H1 (cell line): ENCODE data around the gene ZNF383. TPM values are rescaled to one million over a fixed set of nuclear protein-coding genes. Genes with fewer than 3 reads are reported as not detected.

Source experiments
- CTCF ChIA-PET: fragments of 300-600 bp; sonication (Branson Sonifier 250); formaldehyde crosslinking; loops from one replicate; lab custom pipeline; 2021; ENCODE audit not compliant: partially characterized antibody; lab: Charles Lee
- POLR2A ChIA-PET: fragments of 300-600 bp; sonication (Branson Sonifier 250); formaldehyde crosslinking; loops from one replicate; lab custom pipeline; 2021; ENCODE audit warnings: inconsistent platforms; ENCODE audit not compliant: partially characterized antibody; lab: Charles Lee
- DNase-seq, 2 experiments: peaks; one replicate each; pipeline versions ENCODE4 v3.0.0 to v3.0.0-alpha.2; 2010 to 2022; ENCODE audit warnings: low spot score in 2 of 2, low read depth in 1 of 2, mixed read lengths in 1 of 2
- FAIRE-seq: peaks from 2 replicates; lab custom pipeline; 2011; peaks lifted over from hg19 to GRCh38; lab: Jason Lieb, UNC
- H2AFZ ChIP-seq: 2 replicates; pipeline ENCODE4 v1.8.1; 2012; ENCODE audit warnings: low read length, inconsistent platforms
- H2AK5ac ChIP-seq: 2 replicates; pipeline ENCODE4 v1.6.1; 2013; ENCODE audit warnings: low read depth, low read length
- H2BK120ac ChIP-seq: replicated peaks from 2 replicates; pipeline ENCODE3; 2013; ENCODE audit warnings: low read depth, low read length, inconsistent platforms
- H2BK12ac ChIP-seq: 2 replicates; pipeline ENCODE4 v1.6.1; 2013; ENCODE audit warnings: low read depth, low read length
- H2BK15ac ChIP-seq: 2 replicates; pipeline ENCODE4 v1.6.1; 2013; ENCODE audit warnings: low read length
- H2BK20ac ChIP-seq: 2 replicates; pipeline ENCODE4 v1.6.1; 2013; ENCODE audit warnings: low read length
- H2BK5ac ChIP-seq: 2 replicates; pipeline ENCODE4 v1.6.1; 2013; ENCODE audit warnings: low read depth, low read length
- H3K14ac ChIP-seq: 2 replicates; pipeline ENCODE4 v1.6.1; 2013; ENCODE audit warnings: inconsistent platforms; ENCODE audit not compliant: insufficient read length
- H3K18ac ChIP-seq: 2 replicates; pipeline ENCODE4 v1.6.1; 2013; ENCODE audit warnings: low read length; ENCODE audit errors: extremely low read depth
- H3K23ac ChIP-seq: 2 replicates; pipeline ENCODE4 v1.6.1; 2013; ENCODE audit warnings: inconsistent platforms; ENCODE audit not compliant: insufficient read length
- H3K23me2 ChIP-seq: 2 replicates; pipeline ENCODE4 v1.6.1; 2013; ENCODE audit warnings: low read depth, low read length
- H3K27ac ChIP-seq: 2 replicates; pipeline ENCODE4 v1.6.1; 2011; ENCODE audit warnings: low read depth, low read length, inconsistent platforms
- H3K27me3 ChIP-seq, 4 experiments: replicated peaks in 1 of 4; 1 replicate in 1 of 4; 2 replicates in 3 of 4; pipeline versions ENCODE4 v1.6.1 to v1.8.1; 2011 to 2013; ENCODE audit warnings: low read length in 3 of 4, mild to moderate bottlenecking in 3 of 4, inconsistent platforms in 2 of 4, mixed read lengths in 2 of 4, moderate library complexity in 1 of 4; ENCODE audit not compliant: control insufficient read depth in 3 of 4, insufficient read depth in 3 of 4; ENCODE audit errors: extremely low read depth in 1 of 4
- H3K36me3 ChIP-seq, 4 experiments: 2 replicates each; pipeline versions ENCODE4 v1.6.1 to v1.8.1; 2011 to 2013; ENCODE audit warnings: mild to moderate bottlenecking in 4 of 4, low read length in 3 of 4, moderate library complexity in 2 of 4, control low read depth in 1 of 4, inconsistent platforms in 1 of 4; ENCODE audit not compliant: insufficient read depth in 4 of 4, control insufficient read depth in 2 of 4
- H3K4ac ChIP-seq: replicated peaks from 2 replicates; pipeline ENCODE3; 2013; ENCODE audit warnings: low read length, low read depth, mixed read lengths, inconsistent platforms; ENCODE audit not compliant: insufficient read length
- H3K4me1 ChIP-seq, 4 experiments: replicated peaks in 1 of 4; 1 replicate in 1 of 4; 2 replicates in 3 of 4; pipeline versions ENCODE4 v1.6.1 to v1.8.1; 2011 to 2013; ENCODE audit warnings: low read length in 3 of 4, inconsistent platforms in 2 of 4, mixed read lengths in 1 of 4; ENCODE audit not compliant: insufficient read depth in 4 of 4, control insufficient read depth in 3 of 4
- H3K4me2 ChIP-seq, 2 experiments: 2 replicates each; pipeline versions ENCODE4 v1.6.1 to v1.8.1; 2011 to 2013; ENCODE audit warnings: low read depth in 2 of 2, low read length in 2 of 2, control low read depth in 1 of 2, inconsistent platforms in 1 of 2, mild to moderate bottlenecking in 1 of 2; ENCODE audit not compliant: insufficient read depth in 1 of 2
- H3K4me3 ChIP-seq, 4 experiments: fragments of 200-600, 300-600 bp in 1 of 4; sonication (generic), shearing (Covaris generic), sonication (Bioruptor Twin) in 1 of 4; 2 replicates each; pipeline versions ENCODE4 v1.5.1 to v1.8.1; 2011 to 2016; ENCODE audit warnings: low read length in 4 of 4, low read depth in 3 of 4, control low read depth in 2 of 4, inconsistent platforms in 2 of 4, mild to moderate bottlenecking in 2 of 4, mixed read lengths in 1 of 4, moderate library complexity in 1 of 4; ENCODE audit not compliant: insufficient read depth in 2 of 4; ENCODE audit errors: extremely low read depth in 1 of 4
- H3K56ac ChIP-seq: replicated peaks from 2 replicates; pipeline ENCODE3; 2013; ENCODE audit warnings: low read depth, mild to moderate bottlenecking, mixed read lengths, low read length, inconsistent platforms; ENCODE audit not compliant: insufficient read length
- H3K79me1 ChIP-seq: 2 replicates; pipeline ENCODE4 v1.6.1; 2013; ENCODE audit warnings: low read depth, low read length, control low read depth
- H3K79me2 ChIP-seq, 2 experiments: 2 replicates each; pipeline versions ENCODE4 v1.6.1 to v1.8.1; 2012 to 2013; ENCODE audit warnings: low read length in 2 of 2, mild to moderate bottlenecking in 2 of 2, inconsistent platforms in 1 of 2; ENCODE audit not compliant: insufficient read depth in 2 of 2, control insufficient read depth in 1 of 2
- H3K9ac ChIP-seq, 4 experiments: replicated peaks in 1 of 4; 1 replicate in 1 of 4; 2 replicates in 3 of 4; pipeline versions ENCODE4 v1.6.1 to v1.8.1; 2011 to 2013; ENCODE audit warnings: low read depth in 3 of 4, low read length in 3 of 4, control low read depth in 2 of 4, mild to moderate bottlenecking in 2 of 4, moderate library complexity in 2 of 4, inconsistent platforms in 1 of 4; ENCODE audit errors: extremely low read depth in 1 of 4
- H3K9me3 ChIP-seq, 2 experiments: 2 replicates each; pipeline versions ENCODE4 v1.6.1 to v1.8.1; 2012 to 2013; ENCODE audit warnings: mild to moderate bottlenecking in 2 of 2, moderate library complexity in 2 of 2, control low read depth in 1 of 2, inconsistent platforms in 1 of 2, low read depth in 1 of 2, low read length in 1 of 2, mixed read lengths in 1 of 2; ENCODE audit not compliant: insufficient read depth in 2 of 2
- H4K20me1 ChIP-seq, 2 experiments: replicated peaks in 1 of 2; 2 replicates each; pipeline versions ENCODE3 to v1.8.1; 2011 to 2013; ENCODE audit warnings: inconsistent platforms in 2 of 2, low read length in 2 of 2, mild to moderate bottlenecking in 1 of 2; ENCODE audit not compliant: insufficient read depth in 2 of 2, control insufficient read depth in 1 of 2
- H4K5ac ChIP-seq: 2 replicates; pipeline ENCODE4 v1.6.1; 2013; ENCODE audit warnings: low read length, low read depth, mixed read lengths, inconsistent platforms; ENCODE audit not compliant: insufficient read length
- H4K8ac ChIP-seq: 2 replicates; pipeline ENCODE4 v1.8.0; 2013; ENCODE audit warnings: mild to moderate bottlenecking, moderate library complexity, low read length, inconsistent platforms; ENCODE audit not compliant: insufficient read depth; ENCODE audit errors: extremely low read depth
- H4K91ac ChIP-seq: replicated peaks from 2 replicates; pipeline ENCODE3; 2013; ENCODE audit warnings: low read length, mixed read lengths, inconsistent platforms; ENCODE audit not compliant: insufficient read length
- BACH1 ChIP-seq: IDR thresholded peaks from 2 replicates; pipeline ENCODE4 v1.6.1; 2012; ENCODE audit warnings: low read length, improper control_type of control experiment
- HDAC6 ChIP-seq: IDR thresholded peaks from one replicate; pipeline ENCODE4 v1.7.1; 2012; ENCODE audit warnings: low read depth, mild to moderate bottlenecking, inconsistent platforms, low read length, moderate library complexity
- JUN ChIP-seq: IDR thresholded peaks from 2 replicates; pipeline ENCODE4 v1.6.1; 2011; ENCODE audit warnings: low read depth, mild to moderate bottlenecking, improper control_type of control experiment, low read length
- PHF8 ChIP-seq: fragments of 200-600 bp; sonication (generic); conservative IDR thresholded peaks from 2 replicates; pipeline ENCODE4 v1.7.1; 2012; ENCODE audit warnings: low read depth, mild to moderate bottlenecking, inconsistent platforms, low read length, moderate library complexity
- POLR2A ChIP-seq, 2 experiments: IDR thresholded peaks; 1 replicate in 1 of 2; 2 replicates in 1 of 2; pipeline ENCODE4 v1.6.1; 2011; ENCODE audit warnings: low read depth in 2 of 2, low read length in 2 of 2, mild to moderate bottlenecking in 2 of 2; ENCODE audit errors: control extremely low read depth in 1 of 2
- RAD21 ChIP-seq, 2 experiments: IDR thresholded peaks in 1 of 2; conservative IDR thresholded peaks in 1 of 2; 2 replicates each; pipeline ENCODE4 v1.6.1; 2011; ENCODE audit warnings: low read depth in 2 of 2, low read length in 2 of 2, improper control_type of control experiment in 1 of 2, inconsistent platforms in 1 of 2, mild to moderate bottlenecking in 1 of 2, moderate library complexity in 1 of 2
- RBBP5 ChIP-seq: IDR thresholded peaks from 2 replicates; pipeline ENCODE4 v1.7.1; 2012; ENCODE audit warnings: low read depth, mild to moderate bottlenecking, inconsistent platforms, low read length, moderate library complexity, borderline replicate concordance
- SIN3A ChIP-seq, 2 experiments: IDR thresholded peaks in 1 of 2; conservative IDR thresholded peaks in 1 of 2; 2 replicates each; pipeline ENCODE4 v1.6.1; 2011 to 2012; ENCODE audit warnings: low read length in 2 of 2, improper control_type of control experiment in 1 of 2, low read depth in 1 of 2, mild to moderate bottlenecking in 1 of 2
- SIRT6 ChIP-seq: IDR thresholded peaks from one replicate; pipeline ENCODE4 v1.7.1; 2012; ENCODE audit warnings: low read length, inconsistent platforms
- SIX5 ChIP-seq: IDR thresholded peaks from 2 replicates; pipeline ENCODE4 v1.6.1; 2011; ENCODE audit warnings: mild to moderate bottlenecking, low read depth, low read length
- SP4 ChIP-seq: IDR thresholded peaks from 2 replicates; pipeline ENCODE4 v1.6.1; 2012; ENCODE audit warnings: low read length, inconsistent platforms
- SUZ12 ChIP-seq: fragments of 200-600 bp; sonication (generic); IDR thresholded peaks from 2 replicates; pipeline ENCODE4 v1.6.1; 2012; ENCODE audit warnings: mild to moderate bottlenecking, inconsistent platforms, low read length, moderate library complexity, mixed read lengths
- TBP ChIP-seq: IDR thresholded peaks from 2 replicates; pipeline ENCODE4 v1.6.1; 2011; ENCODE audit warnings: low read depth, low read length, improper control_type of control experiment
- TEAD4 ChIP-seq: IDR thresholded peaks from 2 replicates; pipeline ENCODE4 v1.6.1; 2012; ENCODE audit warnings: low read depth, low read length, inconsistent platforms, mixed read lengths
- ZNF274 ChIP-seq: IDR thresholded peaks from 2 replicates; pipeline ENCODE4 v1.7.0; 2012; ENCODE audit warnings: low read length, borderline replicate concordance; ENCODE audit errors: extremely low read depth
- WGBS, 2 experiments: shearing (Covaris generic) in 1 of 2; methylation state at CpG; one replicate each; pipeline versions ENCODE4 v1.1.6 to v1.1.7; 2013 to 2015; ENCODE audit warnings: low lambda C conversion rate in 2 of 2, mixed read lengths in 2 of 2, inconsistent platforms in 1 of 2, low coverage in 1 of 2, missing lambda C conversion rate in 1 of 2; ENCODE audit not compliant: insufficient replicate concordance in 2 of 2, insufficient coverage in 1 of 2, insufficient read length in 1 of 2; ENCODE audit errors: extremely low coverage in 1 of 2, missing lambda C conversion rate in 1 of 2; 5-methylcytosine and 5-hydroxymethylcytosine counted together
- polyA plus RNA-seq, 7 experiments: library from polyadenylated mRNA; depleted of rRNA in 3 of 7; stranded (reverse) in 5 of 7; unstranded in 2 of 7; fragments of >200 nt in 5 of 7; fragments of 200-250 nt in 2 of 7; gene quantifications; 1 replicate in 5 of 7; 2 replicates in 1 of 7; 4 replicates in 1 of 7; pipeline versions ENCODE4 v1.2.1 to v1.2.3, GENCODE V29; 2011 to 2013; ENCODE audit warnings: missing spikeins in 2 of 7, mixed read lengths in 2 of 7
- total RNA-seq: library from RNA; stranded (reverse); fragmentation: NEBNext Ultra II Directional; extraction: Animal tissue kit (Norgen Biotek cat#: 25700); gene quantifications from 2 replicates; pipeline ENCODE4 v1.2.1, GENCODE V29; 2021

Gene ZNF383
- total and polyA plus RNA-seq, 2 of the 8 experiments (the other 6 are each of a cell fraction or from before 2014, with no cell fraction given): 1.2 to 3.9 TPM

- Histone ChIP-seq H2BK120ac (no peak overlapping the region), H4K20me1 (no peaks in the 10 kb centered on the region), H3K4ac (no peak overlapping the region), H3K9me3 (peaks cover 2 to 4% of the 10 kb centered on the region in 2 experiments; a peak in 2 of 4 replicates), H3K27ac (no peak overlapping the region), H3K23ac (no peak overlapping the region), H2AK5ac (no peak overlapping the region), H4K91ac (no peak overlapping the region), H3K36me3 (peaks cover 0 to 10% (median 5%) of the 10 kb centered on the region in 4 experiments; a peak in 4 of 8 replicates), H3K14ac (no peak overlapping the region), H3K18ac (no peak overlapping the region), H3K79me1 (no peaks in the 10 kb centered on the region), H2BK15ac (no peak overlapping the region), H3K4me2 (no peak overlapping the region), H2BK20ac (no peak overlapping the region), H3K4me3 (no peak overlapping the region), H2AFZ (no peak overlapping the region), H4K8ac (no peak overlapping the region), H2BK5ac (no peak overlapping the region), H4K5ac (no peak overlapping the region), H3K79me2 (no peaks in the 10 kb centered on the region), H3K9ac (no peak overlapping the region), H2BK12ac (no peak overlapping the region), H3K27me3 (no peaks in the 10 kb centered on the region), H3K4me1 (no peaks in the 10 kb centered on the region), H3K23me2 (no peaks in the 10 kb centered on the region), H3K56ac (no peak overlapping the region)
- FAIRE-seq: no peak
- DNase-seq: no peak
- ChIA-PET POLR2A (no interaction called here), CTCF (interaction anchor here (0.7 kb wide), 1 partner anchor 1453 kb away, joined by 4 read pairs; no protein-coding TSS in a partner anchor)
- WGBS, 2 experiments: 88% methylated on average over 2 of the region's 2 CpGs; no CpG with 5 or more reads in 1 of the 2 experiments
- no peak for TF ChIP-seq SIN3A (conservative IDR thresholded peaks at IDR 0.05 in 1 of 2, IDR thresholded peaks at IDR 0.05 in 1 of 2; ENCODE audit: low read depth in 1 of 2, low read length in 2 of 2)
- no peak for TF ChIP-seq RAD21 (IDR thresholded peaks at IDR 0.05 in 1 of 2, conservative IDR thresholded peaks at IDR 0.05 in 1 of 2; ENCODE audit: low read depth in 2 of 2, low read length in 2 of 2)
- TF ChIP-seq JUN: no peak
- TF ChIP-seq TEAD4: no peak
- no peak for TF ChIP-seq TBP
- no peak for TF ChIP-seq PHF8
- TF ChIP-seq BACH1: no peak
- no peak for TF ChIP-seq SIX5
- no peak for TF ChIP-seq SUZ12
- no peak for TF ChIP-seq SP4
- no peak for TF ChIP-seq RBBP5
- no peak for TF ChIP-seq SIRT6
- no peak for TF ChIP-seq HDAC6
- TF ChIP-seq ZNF274: no peak
- no peak for TF ChIP-seq POLR2A (IDR thresholded peaks at IDR 0.05; ENCODE audit: control extremely low read depth in 1 of 2, low read depth in 2 of 2, low read length in 2 of 2)
These were observed 20.2 kb upstream of the ZNF383 start for GRCh38 chr19:37197768-37198167.
